H9 (cell line): ENCODE data around the gene PPP2R2B. TPM values are rescaled to one million over a fixed set of nuclear protein-coding genes. Genes with fewer than 3 reads are reported as not detected.

ENCODE experiments used
- DNase-seq: peaks from one replicate; pipeline ENCODE4 v3.0.0-alpha.2; 2017
- H2AFZ ChIP-seq: one replicate; pipeline ENCODE4 v1.6.1; 2013; ENCODE audit warnings: mild to moderate bottlenecking, low read length, control low read depth, moderate library complexity
- H2AK5ac ChIP-seq: 2 replicates; pipeline ENCODE4 v1.6.1; 2013; ENCODE audit warnings: low read length, control low read depth, mixed read lengths; ENCODE audit not compliant: insufficient read length
- H2BK120ac ChIP-seq: one replicate; pipeline ENCODE4 v1.6.1; 2013; ENCODE audit warnings: low read depth, mild to moderate bottlenecking, low read length, control low read depth, inconsistent platforms; ENCODE audit not compliant: poor library complexity, severe bottlenecking
- H2BK12ac ChIP-seq: 2 replicates; pipeline ENCODE4 v1.6.1; 2013; ENCODE audit warnings: low read length, control low read depth, mixed read lengths, low read depth; ENCODE audit not compliant: insufficient read length
- H2BK15ac ChIP-seq: 2 replicates; pipeline ENCODE4 v1.6.1; 2013; ENCODE audit warnings: low read depth, low read length, control low read depth
- H2BK20ac ChIP-seq: one replicate; pipeline ENCODE4 v1.6.1; 2013; ENCODE audit warnings: low read depth, mild to moderate bottlenecking, low read length, control low read depth, inconsistent platforms; ENCODE audit not compliant: poor library complexity, severe bottlenecking
- H2BK5ac ChIP-seq: 2 replicates; pipeline ENCODE4 v1.6.1; 2013; ENCODE audit warnings: low read length, control low read depth, mixed read lengths; ENCODE audit not compliant: insufficient read length
- H3K14ac ChIP-seq: 2 replicates; pipeline ENCODE4 v1.6.1; 2013; ENCODE audit warnings: low read length, control low read depth; ENCODE audit not compliant: insufficient read depth
- H3K18ac ChIP-seq: 2 replicates; pipeline ENCODE4 v1.6.1; 2013; ENCODE audit warnings: low read depth, mild to moderate bottlenecking, mixed read lengths, low read length, control low read depth; ENCODE audit not compliant: insufficient read length
- H3K23ac ChIP-seq: 2 replicates; pipeline ENCODE4 v1.6.1; 2013; ENCODE audit warnings: low read length, control low read depth, mixed read lengths, low read depth; ENCODE audit not compliant: insufficient read length
- H3K23me2 ChIP-seq: 2 replicates; pipeline ENCODE4 v1.6.1; 2013; ENCODE audit warnings: low read depth, mild to moderate bottlenecking, mixed read lengths, low read length, control low read depth; ENCODE audit not compliant: insufficient read length, poor library complexity, severe bottlenecking
- H3K27ac ChIP-seq: 2 replicates; pipeline ENCODE4 v1.5.1; 2013; ENCODE audit warnings: low read length, control low read depth, mixed read lengths, low read depth; ENCODE audit not compliant: insufficient read length
- H3K27me3 ChIP-seq: 2 replicates; pipeline ENCODE4 v1.6.1; 2013; ENCODE audit warnings: low read length, control low read depth, inconsistent platforms; ENCODE audit not compliant: insufficient read depth
- H3K4ac ChIP-seq: 2 replicates; pipeline ENCODE4 v1.6.1; 2013; ENCODE audit warnings: low read depth, mild to moderate bottlenecking, control low read depth, inconsistent platforms, low read length, moderate library complexity
- H3K4me1 ChIP-seq: 2 replicates; pipeline ENCODE4 v1.6.1; 2013; ENCODE audit warnings: low read length, control low read depth, inconsistent platforms; ENCODE audit not compliant: insufficient read depth
- H3K4me2 ChIP-seq: 2 replicates; pipeline ENCODE4 v1.6.1; 2013; ENCODE audit warnings: low read length, control low read depth, mixed read lengths; ENCODE audit not compliant: insufficient read length, insufficient read depth
- H3K56ac ChIP-seq: 2 replicates; pipeline ENCODE4 v1.6.1; 2013; ENCODE audit warnings: low read depth, mild to moderate bottlenecking, mixed read lengths, low read length, control low read depth; ENCODE audit not compliant: insufficient read length
- H3K79me1 ChIP-seq: 2 replicates; pipeline ENCODE4 v1.6.1; 2013; ENCODE audit warnings: low read depth, mild to moderate bottlenecking, moderate library complexity, low read length, control low read depth, inconsistent platforms; ENCODE audit not compliant: insufficient read depth, poor library complexity, severe bottlenecking
- H3K79me2 ChIP-seq: 2 replicates; pipeline ENCODE4 v1.6.1; 2013; ENCODE audit warnings: low read length, control low read depth, inconsistent platforms; ENCODE audit not compliant: insufficient read depth
- H3K9ac ChIP-seq: 2 replicates; pipeline ENCODE4 v1.6.1; 2013; ENCODE audit warnings: low read length, control low read depth, mixed read lengths; ENCODE audit not compliant: insufficient read length; ENCODE audit errors: extremely low read depth
- H3K9me3 ChIP-seq: one replicate; pipeline ENCODE4 v1.6.1; 2013; ENCODE audit warnings: low read depth, low read length, inconsistent platforms; ENCODE audit not compliant: control insufficient read depth
- H3T11ph ChIP-seq: one replicate; pipeline ENCODE4 v1.6.1; 2013; ENCODE audit warnings: mild to moderate bottlenecking, low read length, control low read depth, inconsistent platforms
- H4K20me1 ChIP-seq: one replicate; pipeline ENCODE4 v1.6.1; 2013; ENCODE audit not compliant: control insufficient read depth, insufficient read length, insufficient read depth
- H4K5ac ChIP-seq: 2 replicates; pipeline ENCODE4 v1.6.1; 2013; ENCODE audit warnings: low read depth, mild to moderate bottlenecking, mixed read lengths, low read length, control low read depth; ENCODE audit not compliant: insufficient read length
- H4K8ac ChIP-seq: replicated peaks from 2 replicates; pipeline ENCODE4 v1.6.1; 2013; ENCODE audit warnings: low read length, control low read depth, mixed read lengths, low read depth; ENCODE audit not compliant: insufficient read length
- H4K91ac ChIP-seq: 2 replicates; pipeline ENCODE4 v1.6.1; 2013; ENCODE audit warnings: low read depth, mild to moderate bottlenecking, moderate library complexity, mixed read lengths, low read length, control low read depth; ENCODE audit not compliant: insufficient read length
- H3K27ac Mint-ChIP-seq, 3 experiments: 2 replicates in 2 of 3; 3 replicates in 1 of 3; pipeline ENCODE4 v1.8.0; 2020 to 2021; ENCODE audit warnings: mixed read lengths in 3 of 3, mild to moderate bottlenecking in 1 of 3, moderate library complexity in 1 of 3
- H3K27me3 Mint-ChIP-seq: 2 replicates; pipeline ENCODE4 v1.8.0; 2021; ENCODE audit warnings: low read depth, mild to moderate bottlenecking, moderate library complexity, mixed read lengths
- H3K36me3 Mint-ChIP-seq, 3 experiments: 2 replicates in 2 of 3; 3 replicates in 1 of 3; pipeline ENCODE4 v1.8.0; 2020 to 2021; ENCODE audit warnings: low read depth in 3 of 3, mixed read lengths in 3 of 3; ENCODE audit not compliant: insufficient read depth in 1 of 3
- H3K4me1 Mint-ChIP-seq, 2 experiments: 2 replicates each; pipeline ENCODE4 v1.8.0; 2020; ENCODE audit warnings: mixed read lengths in 2 of 2
- H3K4me3 Mint-ChIP-seq, 2 experiments: 2 replicates in 1 of 2; 3 replicates in 1 of 2; pipeline ENCODE4 v1.8.0; 2020 to 2021; ENCODE audit warnings: mild to moderate bottlenecking in 2 of 2, mixed read lengths in 2 of 2, moderate library complexity in 1 of 2
- H3K9me3 Mint-ChIP-seq, 2 experiments: 2 replicates in 1 of 2; 3 replicates in 1 of 2; pipeline ENCODE4 v1.8.0; 2020; ENCODE audit warnings: mild to moderate bottlenecking in 2 of 2, mixed read lengths in 2 of 2, moderate library complexity in 1 of 2
- WGBS: extraction: QIAGEN DNeasy Blood & Tissue Kit; methylation state at CpG from one replicate; pipeline ENCODE4 v1.1.7; 2013; ENCODE audit warnings: missing lambda C conversion rate, low lambda C conversion rate, mixed read lengths; ENCODE audit not compliant: insufficient read length; ENCODE audit errors: extremely low coverage; 5-methylcytosine and 5-hydroxymethylcytosine counted together
- total RNA-seq: library from RNA; stranded (reverse); gene quantifications from 2 replicates; pipeline ENCODE4 v1.2.1, GENCODE V29; 2021
- TF ChIP-seq, protein P1 (sequence below): fragments of 200-600 bp; sonication (generic); conservative IDR thresholded peaks from 3 replicates; pipeline ENCODE4 v1.8.0; 2021; ENCODE audit warnings: antibody characterized with exemption, mild to moderate bottlenecking

Gene PPP2R2B
- total RNA-seq, 1 experiment from 2014 or later = 14.3 TPM

- Histone ChIP-seq H2AFZ (no peak overlapping the region), H3K79me1 (no peaks in the 10 kb centered on the region), H3K79me2 (no peaks in the 10 kb centered on the region), H3K18ac (no peak overlapping the region), H3K4me2 (no peak overlapping the region), H3K14ac (no peak overlapping the region), H3K27ac (no peak overlapping the region), H2AK5ac (no peak overlapping the region), H3K23me2 (no peaks in the 10 kb centered on the region), H3K56ac (no peak overlapping the region), H3K4ac (no peak overlapping the region), H2BK15ac (no peak overlapping the region), H3K23ac (no peak overlapping the region), H3K9me3 (no peaks in the 10 kb centered on the region), H4K8ac (no peak overlapping the region), H2BK20ac (peak overlapping the region; percentile 6), H3T11ph (no peak overlapping the region), H2BK120ac (no peak overlapping the region), H4K20me1 (no peaks in the 10 kb centered on the region), H3K4me1 (peaks cover 11% of the 10 kb centered on the region), H3K27me3 (no peaks in the 10 kb centered on the region), H4K5ac (no peak overlapping the region), H4K91ac (no peak overlapping the region), H2BK12ac (no peak overlapping the region), H2BK5ac (no peak overlapping the region), H3K9ac (no peak overlapping the region)
- no peaks in the 10 kb centered on the region for H3K36me3 Mint-ChIP-seq
- no peak for DNase-seq
- no peak overlapping the region for H3K4me3 Mint-ChIP-seq
- no CpG with 5 or more reads among the region's 5 CpGs for WGBS
- no peaks in the 10 kb centered on the region; the same call in 1 of the 2 replicates for H3K27me3 Mint-ChIP-seq
- H3K4me1 Mint-ChIP-seq = peaks cover 59 to 74% of the 10 kb centered on the region in 2 experiments
- no peak overlapping the region for H3K27ac Mint-ChIP-seq
- H3K9me3 Mint-ChIP-seq = no peaks in the 10 kb centered on the region
- TF ChIP-seq, protein P1, sequence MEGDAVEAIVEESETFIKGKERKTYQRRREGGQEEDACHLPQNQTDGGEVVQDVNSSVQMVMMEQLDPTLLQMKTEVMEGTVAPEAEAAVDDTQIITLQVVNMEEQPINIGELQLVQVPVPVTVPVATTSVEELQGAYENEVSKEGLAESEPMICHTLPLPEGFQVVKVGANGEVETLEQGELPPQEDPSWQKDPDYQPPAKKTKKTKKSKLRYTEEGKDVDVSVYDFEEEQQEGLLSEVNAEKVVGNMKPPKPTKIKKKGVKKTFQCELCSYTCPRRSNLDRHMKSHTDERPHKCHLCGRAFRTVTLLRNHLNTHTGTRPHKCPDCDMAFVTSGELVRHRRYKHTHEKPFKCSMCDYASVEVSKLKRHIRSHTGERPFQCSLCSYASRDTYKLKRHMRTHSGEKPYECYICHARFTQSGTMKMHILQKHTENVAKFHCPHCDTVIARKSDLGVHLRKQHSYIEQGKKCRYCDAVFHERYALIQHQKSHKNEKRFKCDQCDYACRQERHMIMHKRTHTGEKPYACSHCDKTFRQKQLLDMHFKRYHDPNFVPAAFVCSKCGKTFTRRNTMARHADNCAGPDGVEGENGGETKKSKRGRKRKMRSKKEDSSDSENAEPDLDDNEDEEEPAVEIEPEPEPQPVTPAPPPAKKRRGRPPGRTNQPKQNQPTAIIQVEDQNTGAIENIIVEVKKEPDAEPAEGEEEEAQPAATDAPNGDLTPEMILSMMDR = no peak
These were observed 80.9 kb downstream of the PPP2R2B start for GRCh38 chr5:146797658-146798057.
